Vagina (tissue), 2 donors: ENCODE data around the gene DMAC2. TPM values are rescaled to one million over a fixed set of nuclear protein-coding genes. Genes with fewer than 3 reads are reported as not detected.

ENCODE experiments used
- DNase-seq, 2 donors: peaks; one replicate each; pipeline ENCODE4 v3.0.0-alpha.2; 2017; ENCODE audit errors: extremely low spot score in 2 of 2
- H3K27ac ChIP-seq: fragments of 200-600 bp; sonication (generic); one replicate; pipeline ENCODE4 v1.5.1; 2019
- H3K27me3 ChIP-seq: fragments of 200-600 bp; sonication (generic); one replicate; pipeline ENCODE4 v1.5.1; 2019
- H3K36me3 ChIP-seq, 2 donors: fragments of 200-600 bp; sonication (generic); one replicate each; pipeline ENCODE4 v1.5.1; 2017 to 2019
- H3K4me1 ChIP-seq: fragments of 200-600 bp; sonication (generic); one replicate; pipeline ENCODE4 v1.5.1; 2019
- H3K4me3 ChIP-seq, 2 donors: fragments of 200-600 bp; sonication (generic); 1 replicate in 1 of 2; 2 replicates in 1 of 2; pipeline ENCODE4 v1.5.1; 2016 to 2019
- H3K9me3 ChIP-seq: fragments of 200-600 bp; sonication (generic); one replicate; pipeline ENCODE4 v1.5.1; 2019
- POLR2A ChIP-seq, 2 donors: fragments of 450-650 bp; IDR thresholded peaks; one replicate each; pipeline ENCODE4 v1.6.1; 2017; ENCODE audit warnings: antibody characterized with exemption in 2 of 2, mild to moderate bottlenecking in 2 of 2, moderate library complexity in 2 of 2
- POLR2AphosphoS5 ChIP-seq, 2 donors: sonication (generic); formaldehyde crosslinking; IDR thresholded peaks; one replicate each; pipeline ENCODE4 v1.9.0; 2017; ENCODE audit warnings: antibody characterized with exemption in 2 of 2, mild to moderate bottlenecking in 2 of 2, low read depth in 1 of 2; ENCODE audit not compliant: insufficient read depth in 1 of 2
- intact Hi-C: fragments of 100-400 bp; cut with DNase I; formaldehyde crosslinking; loops from one replicate; pipeline ENCODE4 v1.15.1; 2023
- total RNA-seq: library from RNA; depleted of rRNA; stranded (reverse); fragments of >200 nt; gene quantifications from one replicate; pipeline ENCODE4 v1.2.3, GENCODE V29; 2016
- TF ChIP-seq, protein P1 (sequence below), 3 experiments: fragments of 450-650 bp in 2 of 3; fragments of 200-600 bp in 1 of 3; sonication (generic) in 1 of 3; IDR thresholded peaks; one replicate each; pipeline ENCODE4 v1.5.1; 2017 to 2019; ENCODE audit warnings: antibody characterized with exemption in 3 of 3, mild to moderate bottlenecking in 2 of 3, moderate library complexity in 2 of 3

DMAC2 gene
- total RNA-seq, 1 donor from 2014 or later: 39.8 TPM

DNA sequence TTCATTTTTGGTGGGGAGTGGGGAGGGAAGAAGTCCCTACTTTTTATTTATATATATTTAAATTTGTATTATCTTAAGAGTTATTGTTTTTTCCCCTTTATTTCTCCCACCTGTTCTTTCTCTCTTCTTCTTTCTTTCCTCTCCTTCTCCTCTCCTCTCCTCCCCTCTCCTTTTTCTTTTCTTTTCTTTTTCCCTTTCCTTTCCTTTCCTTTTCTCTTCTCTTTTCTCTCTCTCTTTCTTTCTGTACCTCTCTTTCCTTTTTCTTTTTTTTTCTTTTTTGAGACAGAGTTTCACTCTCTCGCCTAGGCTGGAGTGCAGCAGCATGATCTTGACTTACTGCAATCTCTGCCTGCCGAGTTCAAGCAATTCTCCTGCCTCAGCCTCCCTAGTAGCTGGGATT, 40.2 kb downstream of the DMAC2 start:
- Histone ChIP-seq H3K4me1 (peaks cover 70% of the 10 kb centered on the region), H3K4me3 (no peak overlapping the region), H3K9me3 (no peaks in the 10 kb centered on the region), H3K36me3 (no peaks in the 10 kb centered on the region), H3K27me3 (no peaks in the 10 kb centered on the region), H3K27ac (peak overlapping the region; percentile 90)
- TF ChIP-seq POLR2A (IDR thresholded peaks at IDR 0.05) (no peak), POLR2AphosphoS5 (IDR thresholded peaks at IDR 0.05; ENCODE audit: insufficient read depth in 1 of 2, low read depth in 1 of 2) (no peak)
- TF ChIP-seq, protein P1, sequence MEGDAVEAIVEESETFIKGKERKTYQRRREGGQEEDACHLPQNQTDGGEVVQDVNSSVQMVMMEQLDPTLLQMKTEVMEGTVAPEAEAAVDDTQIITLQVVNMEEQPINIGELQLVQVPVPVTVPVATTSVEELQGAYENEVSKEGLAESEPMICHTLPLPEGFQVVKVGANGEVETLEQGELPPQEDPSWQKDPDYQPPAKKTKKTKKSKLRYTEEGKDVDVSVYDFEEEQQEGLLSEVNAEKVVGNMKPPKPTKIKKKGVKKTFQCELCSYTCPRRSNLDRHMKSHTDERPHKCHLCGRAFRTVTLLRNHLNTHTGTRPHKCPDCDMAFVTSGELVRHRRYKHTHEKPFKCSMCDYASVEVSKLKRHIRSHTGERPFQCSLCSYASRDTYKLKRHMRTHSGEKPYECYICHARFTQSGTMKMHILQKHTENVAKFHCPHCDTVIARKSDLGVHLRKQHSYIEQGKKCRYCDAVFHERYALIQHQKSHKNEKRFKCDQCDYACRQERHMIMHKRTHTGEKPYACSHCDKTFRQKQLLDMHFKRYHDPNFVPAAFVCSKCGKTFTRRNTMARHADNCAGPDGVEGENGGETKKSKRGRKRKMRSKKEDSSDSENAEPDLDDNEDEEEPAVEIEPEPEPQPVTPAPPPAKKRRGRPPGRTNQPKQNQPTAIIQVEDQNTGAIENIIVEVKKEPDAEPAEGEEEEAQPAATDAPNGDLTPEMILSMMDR (IDR thresholded peaks at IDR 0.05): no peak
- intact Hi-C loops: no loop called here
- DNase-seq: no peak

DNA sequence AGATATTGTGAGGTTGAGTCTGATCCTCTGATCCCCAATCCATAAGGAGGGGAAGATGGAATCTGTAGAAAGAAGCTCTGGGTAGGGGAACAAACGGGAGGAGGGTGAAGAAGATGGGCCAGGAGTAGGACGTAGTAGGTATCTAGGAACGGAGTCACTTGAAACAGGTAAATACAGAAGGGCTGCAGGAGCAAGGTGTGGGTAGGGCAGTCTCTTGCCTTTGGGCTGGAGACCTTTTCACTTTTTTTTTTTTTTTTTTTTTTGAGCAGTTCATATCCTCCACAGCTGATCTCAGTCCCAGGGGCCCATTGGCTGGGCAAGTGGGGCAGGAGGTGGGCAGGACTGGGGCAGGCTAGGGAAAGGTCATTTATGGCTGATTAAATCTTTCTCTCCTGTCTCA, 40.6 kb downstream of the DMAC2 start:
- TF ChIP-seq, protein P1 (IDR thresholded peaks at IDR 0.05): no peak
- TF ChIP-seq POLR2A (IDR thresholded peaks at IDR 0.05) (no peak), POLR2AphosphoS5 (IDR thresholded peaks at IDR 0.05; ENCODE audit: insufficient read depth in 1 of 2, low read depth in 1 of 2) (no peak)
- peaks cover 69% of the 10 kb centered on the region for H3K4me1 ChIP-seq
- no peaks in the 10 kb centered on the region for H3K27me3 ChIP-seq
- H3K4me3 ChIP-seq: peak overlapping the region; percentile 71 to 98
- no peak for DNase-seq
- H3K27ac ChIP-seq: peak overlapping the region; percentile 90
- intact Hi-C loops: no loop called here
- no peaks in the 10 kb centered on the region for H3K36me3 ChIP-seq
- no peaks in the 10 kb centered on the region for H3K9me3 ChIP-seq

- Histone ChIP-seq H3K9me3 (no peaks in the 10 kb centered on the region), H3K4me3 (peak overlapping the region; percentile 71 to 98), H3K4me1 (peaks cover 64% of the 10 kb centered on the region), H3K27me3 (no peaks in the 10 kb centered on the region), H3K36me3 (no peaks in the 10 kb centered on the region), H3K27ac (peak overlapping the region; percentile 90)
- DNase-seq: no peak
- intact Hi-C loops: no loop called here
- no peak for TF ChIP-seq POLR2A (IDR thresholded peaks at IDR 0.05)
- TF ChIP-seq POLR2AphosphoS5 (IDR thresholded peaks at IDR 0.05; ENCODE audit: insufficient read depth in 1 of 2, low read depth in 1 of 2): no peak
- TF ChIP-seq, protein P1 (IDR thresholded peaks at IDR 0.05): no peak
These were observed 41.1 kb downstream of the DMAC2 start for GRCh38 chr19:41398598-41398997.

DNA sequence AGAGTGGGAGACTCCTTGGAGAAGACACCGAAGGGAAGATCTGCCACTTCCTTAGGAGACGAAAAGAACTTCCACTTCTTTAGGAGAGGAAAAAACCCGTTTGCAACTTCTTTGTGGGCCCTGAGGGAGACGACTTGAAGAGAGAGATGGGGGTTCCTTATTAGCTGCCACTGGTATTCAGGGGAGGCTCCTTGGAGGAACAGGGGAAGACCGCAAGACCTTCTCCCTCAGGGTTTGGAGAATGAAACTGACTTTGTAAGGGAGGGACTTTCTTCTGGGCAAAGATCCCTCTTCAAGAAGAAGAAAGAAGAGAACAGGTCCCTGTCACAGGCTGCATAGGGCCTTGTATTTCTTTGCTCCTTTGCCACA, 41.7 kb downstream of the DMAC2 start:
- peaks cover 60% of the 10 kb centered on the region for H3K4me1 ChIP-seq

More for the DNA sequence above, 41.7 kb downstream of the DMAC2 start:
- H3K4me3 ChIP-seq: peak overlapping the region; percentile 71 to 98
- H3K9me3 ChIP-seq: no peaks in the 10 kb centered on the region
- no peak for DNase-seq
- no peaks in the 10 kb centered on the region for H3K36me3 ChIP-seq
- intact Hi-C loops: no loop called here
- no peaks in the 10 kb centered on the region for H3K27me3 ChIP-seq
- TF ChIP-seq POLR2A (IDR thresholded peaks at IDR 0.05) (no peak), POLR2AphosphoS5 (IDR thresholded peaks at IDR 0.05; ENCODE audit: insufficient read depth in 1 of 2, low read depth in 1 of 2) (no peak)
- TF ChIP-seq, protein P1 (IDR thresholded peaks at IDR 0.05): no peak
- peak overlapping the region; percentile 90 for H3K27ac ChIP-seq
